ENCODE data around the gene KCNQ1OT1.

The KCNQ1OT1 gene

DNA sequence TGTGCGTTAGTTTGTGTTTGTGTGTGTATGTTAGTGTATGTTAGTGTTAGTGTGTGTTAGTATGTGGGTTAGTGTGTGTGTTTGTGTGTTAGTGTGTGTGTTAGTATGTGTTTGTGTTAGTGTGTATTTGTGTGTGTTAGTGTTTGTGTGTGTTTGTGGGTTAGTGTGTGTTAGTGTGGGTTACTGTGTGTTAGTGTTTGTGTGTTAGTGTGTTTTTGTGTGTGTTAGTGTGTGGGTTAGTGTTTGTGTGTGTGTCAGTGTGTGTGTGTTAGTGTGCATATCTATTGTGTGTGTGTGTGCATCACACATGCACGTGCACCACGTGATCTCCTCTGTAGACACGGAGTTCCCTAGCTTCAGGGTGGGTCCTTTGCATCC, 115.4 kb downstream of the KCNQ1OT1 start:
- Mint-ChIP-seq H3K4me1 (ENCODE audit: low read depth) (no peaks in the 10 kb centered on the region), H3K27ac (no peak overlapping the region), H3K27me3 (no peaks in the 10 kb centered on the region), H3K4me3 (no peak overlapping the region), H3K9me3 (ENCODE audit: low read depth) (no peaks in the 10 kb centered on the region), H3K36me3 (no peaks in the 10 kb centered on the region)

DNA sequence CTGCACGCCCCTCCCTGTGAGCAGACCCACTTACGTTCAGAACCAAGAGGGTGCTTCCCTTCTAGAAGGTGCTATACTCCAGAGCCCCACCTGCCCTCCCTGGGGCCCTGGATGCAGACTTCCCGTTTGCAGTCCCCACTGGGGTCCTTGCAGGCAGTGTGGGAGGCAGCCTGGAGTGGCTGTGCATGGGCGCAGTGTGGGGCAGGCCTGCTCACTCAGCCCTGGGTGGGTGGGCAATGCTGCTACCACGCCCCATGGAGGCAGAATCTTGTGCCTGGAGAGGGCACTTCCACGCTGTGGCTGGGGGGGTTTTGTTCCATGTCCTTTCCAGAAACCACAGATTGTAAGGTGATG, 116.2 kb downstream of the KCNQ1OT1 start:
- Mint-ChIP-seq H3K27me3 (no peaks in the 10 kb centered on the region), H3K27ac (no peak overlapping the region), H3K36me3 (no peaks in the 10 kb centered on the region), H3K4me3 (no peak overlapping the region), H3K4me1 (ENCODE audit: low read depth) (no peaks in the 10 kb centered on the region), H3K9me3 (ENCODE audit: low read depth) (no peaks in the 10 kb centered on the region)

DNA sequence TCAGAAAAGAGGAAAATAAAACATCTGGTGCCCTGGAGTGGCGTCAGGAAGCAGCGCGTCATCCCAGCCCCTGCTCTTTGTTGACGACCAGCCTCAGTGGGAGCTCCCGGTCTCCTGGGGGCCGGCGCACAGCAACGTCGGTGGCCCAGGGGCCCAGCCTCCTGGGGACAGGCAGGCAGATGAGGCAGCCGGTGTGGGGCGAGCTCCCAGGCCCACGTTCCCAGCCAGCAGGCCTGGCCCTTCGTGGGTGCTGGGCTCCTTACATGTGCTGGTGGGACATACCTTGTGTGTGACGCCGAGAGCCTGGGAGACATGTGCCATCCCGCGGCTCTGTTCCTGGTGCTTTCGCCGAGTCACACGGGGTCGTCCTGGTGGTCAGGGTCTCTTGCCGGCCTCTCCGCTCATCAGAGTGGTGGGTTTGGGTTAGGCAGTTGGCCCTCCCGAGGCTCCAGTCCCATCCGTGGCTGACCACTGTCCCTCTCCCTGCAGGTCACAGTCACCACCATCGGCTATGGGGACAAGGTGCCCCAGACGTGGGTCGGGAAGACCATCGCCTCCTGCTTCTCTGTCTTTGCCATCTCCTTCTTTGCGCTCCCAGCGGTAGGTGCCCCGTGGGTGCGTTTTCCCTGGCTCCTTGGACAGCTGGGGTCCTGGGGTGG, 116.7 kb downstream of the KCNQ1OT1 start:
- Mint-ChIP-seq H3K36me3 (no peaks in the 10 kb centered on the region), H3K27me3 (no peaks in the 10 kb centered on the region), H3K4me1 (ENCODE audit: low read depth) (no peaks in the 10 kb centered on the region), H3K4me3 (no peak overlapping the region), H3K9me3 (ENCODE audit: low read depth) (no peaks in the 10 kb centered on the region), H3K27ac (no peak overlapping the region)

DNA sequence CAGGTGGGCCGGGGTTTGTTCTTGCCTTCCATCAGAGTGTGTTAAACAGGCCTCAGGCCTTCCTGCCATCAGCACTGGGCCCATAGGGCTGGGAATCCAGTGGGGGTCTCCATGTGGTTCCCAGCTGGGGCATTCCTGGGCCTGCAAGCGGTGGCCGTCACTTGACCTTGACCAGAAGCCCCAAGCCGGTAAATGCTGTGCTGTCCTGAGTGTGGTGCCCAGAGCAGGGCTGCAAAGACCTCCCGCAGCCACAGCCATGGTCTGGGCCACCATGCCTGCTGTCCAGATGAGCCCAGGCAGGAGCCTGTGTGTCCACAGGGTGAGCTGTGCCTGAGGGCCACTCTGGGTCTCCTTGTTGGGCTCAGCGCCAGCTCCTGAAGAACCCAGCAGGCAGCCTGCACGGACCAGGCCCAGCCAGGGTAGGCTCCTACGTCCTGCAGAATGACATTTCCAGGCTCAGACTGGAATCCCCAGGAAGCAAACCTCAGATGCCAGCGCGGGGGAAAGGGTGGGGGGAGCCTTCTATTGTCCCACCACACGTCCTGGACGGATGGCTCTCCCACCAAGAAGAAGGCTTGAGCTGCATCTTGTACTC, 117.3 kb downstream of the KCNQ1OT1 start:
- no peak overlapping the region for H3K4me3 Mint-ChIP-seq
- H3K9me3 Mint-ChIP-seq (ENCODE audit: low read depth), result no peaks in the 10 kb centered on the region

DNA sequence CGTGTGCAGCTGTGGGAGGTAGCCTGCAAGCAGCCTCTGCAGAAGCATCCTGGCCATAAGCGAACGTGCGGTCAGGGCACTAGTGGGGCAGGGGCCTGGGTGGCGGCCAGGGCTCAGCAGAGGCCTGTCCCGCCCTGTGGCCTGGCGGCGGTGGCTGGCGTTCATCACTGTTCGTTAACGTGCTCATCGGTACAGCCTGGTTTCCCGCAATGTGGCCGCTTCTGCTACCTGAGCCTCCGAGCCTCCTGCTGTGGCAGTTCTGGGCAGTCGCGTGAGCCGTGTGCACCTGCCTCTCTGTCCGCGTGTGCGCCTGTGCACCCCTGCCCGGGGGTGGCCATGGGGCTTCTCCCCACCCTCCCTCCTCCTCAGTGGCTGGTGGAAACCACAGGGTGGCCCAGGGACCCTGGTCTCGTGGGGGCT, 117.9 kb downstream of the KCNQ1OT1 start:
- Mint-ChIP-seq H3K4me1 (ENCODE audit: low read depth) (no peaks in the 10 kb centered on the region), H3K27ac (no peak overlapping the region), H3K27me3 (no peaks in the 10 kb centered on the region), H3K36me3 (no peaks in the 10 kb centered on the region), H3K9me3 (ENCODE audit: low read depth) (no peaks in the 10 kb centered on the region), H3K4me3 (no peak overlapping the region)

More for the DNA sequence above, 117.3 kb downstream of the KCNQ1OT1 start:
- Mint-ChIP-seq H3K36me3 (no peaks in the 10 kb centered on the region), H3K27me3 (no peaks in the 10 kb centered on the region), H3K27ac (no peak overlapping the region), H3K4me1 (ENCODE audit: low read depth) (no peaks in the 10 kb centered on the region)

DNA sequence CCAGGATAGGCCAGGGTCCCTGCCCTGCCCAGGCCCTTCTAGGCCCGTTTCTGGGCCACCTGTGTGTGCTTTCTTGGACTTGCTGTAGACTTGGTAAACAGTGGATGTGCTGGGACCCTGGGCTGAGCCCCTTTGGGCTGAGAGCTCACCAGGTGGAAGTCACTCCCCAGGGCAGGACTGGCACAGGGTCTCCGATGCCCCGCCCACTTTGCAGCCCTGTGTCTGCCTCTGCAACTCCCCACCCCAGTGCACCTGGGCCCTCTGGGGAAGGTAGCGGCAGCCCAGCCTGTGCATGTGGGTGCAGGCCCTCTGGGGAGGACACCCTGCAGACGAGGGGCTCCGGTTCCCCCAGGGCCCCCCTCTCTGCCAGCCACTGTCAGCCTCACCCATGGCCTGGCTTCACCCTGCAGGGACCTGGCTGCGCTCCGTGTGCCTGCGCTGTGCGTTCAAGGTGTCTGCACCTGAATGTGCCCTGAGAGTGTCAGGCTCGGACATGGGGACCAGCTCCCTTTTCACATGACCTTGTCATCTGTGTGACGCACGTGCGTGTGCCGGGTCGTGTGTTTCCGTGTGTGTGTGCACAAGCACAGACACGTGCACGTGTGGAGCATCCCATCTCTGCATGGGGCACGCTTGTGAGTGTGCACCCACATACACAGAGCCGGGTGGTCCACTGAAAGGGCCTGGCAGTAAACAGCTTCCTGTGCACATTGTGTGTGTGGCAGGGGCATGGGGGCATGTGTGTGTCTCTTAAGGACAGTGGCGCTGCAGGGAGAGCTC, 118.5 kb downstream of the KCNQ1OT1 start:
- H3K27me3 Mint-ChIP-seq, result no peaks in the 10 kb centered on the region
- no peaks in the 10 kb centered on the region for H3K9me3 Mint-ChIP-seq (ENCODE audit: low read depth)
- no peaks in the 10 kb centered on the region for H3K36me3 Mint-ChIP-seq
- no peak overlapping the region for H3K4me3 Mint-ChIP-seq
- H3K4me1 Mint-ChIP-seq (ENCODE audit: low read depth), result no peaks in the 10 kb centered on the region
- H3K27ac Mint-ChIP-seq, result no peak overlapping the region

DNA sequence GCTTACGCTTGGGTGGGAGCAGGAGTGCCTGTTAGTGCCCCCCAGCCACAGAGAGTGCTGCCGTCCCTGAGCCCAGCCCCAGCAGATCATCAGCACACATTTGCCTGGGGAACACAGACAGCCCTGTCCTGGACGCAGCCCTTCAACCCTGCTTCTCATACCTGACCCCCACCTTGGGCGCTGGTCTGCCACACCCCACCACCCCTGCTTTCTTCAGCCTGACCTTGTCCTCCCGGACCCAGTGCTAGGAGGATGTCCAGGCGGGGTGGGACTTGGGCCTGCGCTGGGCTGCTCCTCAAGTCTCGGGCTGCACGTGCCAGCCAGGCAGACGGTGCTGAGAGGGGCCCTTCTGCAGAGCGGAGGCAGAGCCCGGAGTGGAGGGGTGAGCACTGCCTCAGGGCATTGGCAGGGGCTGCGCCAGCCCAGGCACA, 119.2 kb downstream of the KCNQ1OT1 start:
- Mint-ChIP-seq H3K4me1 (ENCODE audit: low read depth) (no peaks in the 10 kb centered on the region), H3K4me3 (no peak overlapping the region), H3K27ac (no peak overlapping the region), H3K36me3 (no peaks in the 10 kb centered on the region), H3K27me3 (no peaks in the 10 kb centered on the region), H3K9me3 (ENCODE audit: low read depth) (no peaks in the 10 kb centered on the region)

DNA sequence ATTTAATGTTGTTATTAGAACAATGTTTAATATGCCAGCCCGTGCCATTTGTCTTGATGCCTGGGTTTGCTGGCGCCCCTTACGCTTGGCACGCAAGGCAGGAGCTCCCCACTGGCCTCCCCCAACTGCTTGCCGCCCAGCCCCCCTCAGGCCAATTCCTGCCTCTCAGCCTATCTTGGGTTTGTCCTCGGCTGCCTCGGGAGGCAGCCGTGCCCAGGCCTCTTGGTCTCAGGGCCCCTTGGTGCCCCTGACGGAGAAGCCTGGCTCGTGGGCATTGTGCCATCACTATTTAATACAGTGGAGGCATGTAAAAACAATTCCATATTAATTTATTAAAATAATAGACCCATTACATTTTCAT, 119.8 kb downstream of the KCNQ1OT1 start:
- Mint-ChIP-seq H3K4me1 (ENCODE audit: low read depth) (no peaks in the 10 kb centered on the region), H3K9me3 (ENCODE audit: low read depth) (no peaks in the 10 kb centered on the region), H3K36me3 (no peaks in the 10 kb centered on the region), H3K4me3 (no peak overlapping the region), H3K27ac (no peak overlapping the region), H3K27me3 (no peaks in the 10 kb centered on the region)

DNA sequence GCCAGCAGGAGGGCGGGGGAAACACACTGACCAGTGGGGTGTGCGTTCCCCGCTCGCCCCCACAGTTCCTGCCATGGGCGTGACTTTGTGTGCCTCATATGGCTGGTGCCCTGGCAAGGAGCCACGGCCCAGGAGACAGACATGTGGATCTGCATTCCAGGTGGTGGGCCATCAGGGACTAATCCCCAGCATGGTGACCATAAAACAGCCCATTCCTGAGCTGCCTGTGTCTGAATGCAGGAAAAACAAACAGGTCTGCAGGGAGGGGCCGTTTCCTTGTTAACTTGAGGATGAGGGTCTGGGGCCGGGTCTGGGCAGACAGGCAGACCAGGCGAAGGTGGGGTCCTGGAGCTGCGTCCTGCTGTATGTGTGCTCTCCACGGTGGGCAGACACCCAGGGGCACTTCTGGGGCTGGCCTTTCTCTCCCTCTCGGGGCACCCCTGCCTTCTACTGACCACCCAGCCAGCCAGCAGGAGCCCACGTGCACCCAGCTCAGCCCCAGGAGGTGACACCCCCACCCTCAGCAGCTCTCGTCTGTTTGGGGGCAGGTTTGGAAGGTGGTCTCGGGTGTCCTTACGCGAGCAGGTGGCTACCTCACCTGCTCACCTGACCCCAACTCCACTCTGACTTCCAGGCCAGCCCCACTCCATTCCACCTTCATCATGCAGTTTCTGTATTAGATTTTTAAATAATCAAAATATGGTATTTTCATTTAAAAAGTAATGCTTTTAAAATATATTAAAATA, 120.3 kb downstream of the KCNQ1OT1 start:
- Mint-ChIP-seq H3K27ac (no peak overlapping the region), H3K4me1 (ENCODE audit: low read depth) (no peaks in the 10 kb centered on the region), H3K4me3 (no peak overlapping the region)

DNA sequence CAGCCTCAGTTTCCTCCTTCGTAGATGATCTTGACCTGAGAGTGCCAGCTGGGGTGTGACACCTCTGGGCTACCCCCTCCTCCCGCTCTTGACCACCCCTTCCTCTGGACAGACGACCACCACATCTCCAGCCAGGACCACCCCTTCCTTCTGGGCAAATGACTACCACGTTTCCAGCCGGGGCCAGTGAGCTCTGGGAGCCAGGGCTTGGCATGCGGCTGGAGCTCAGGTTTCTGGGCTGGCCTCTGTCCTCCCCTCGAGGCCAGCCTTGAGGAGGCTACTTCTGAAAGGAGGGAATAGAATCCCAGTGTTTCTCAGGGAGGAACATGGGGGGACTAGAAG, 120.9 kb downstream of the KCNQ1OT1 start:
- H3K27ac Mint-ChIP-seq, result no peak overlapping the region
- no peak overlapping the region for H3K4me3 Mint-ChIP-seq
- no peaks in the 10 kb centered on the region for H3K9me3 Mint-ChIP-seq (ENCODE audit: low read depth)
- H3K27me3 Mint-ChIP-seq, result no peaks in the 10 kb centered on the region
- no peaks in the 10 kb centered on the region for H3K4me1 Mint-ChIP-seq (ENCODE audit: low read depth)
- no peaks in the 10 kb centered on the region for H3K36me3 Mint-ChIP-seq

More for the DNA sequence above, 120.3 kb downstream of the KCNQ1OT1 start:
- no peaks in the 10 kb centered on the region for H3K27me3 Mint-ChIP-seq
- H3K9me3 Mint-ChIP-seq (ENCODE audit: low read depth), result no peaks in the 10 kb centered on the region
- no peaks in the 10 kb centered on the region for H3K36me3 Mint-ChIP-seq

DNA sequence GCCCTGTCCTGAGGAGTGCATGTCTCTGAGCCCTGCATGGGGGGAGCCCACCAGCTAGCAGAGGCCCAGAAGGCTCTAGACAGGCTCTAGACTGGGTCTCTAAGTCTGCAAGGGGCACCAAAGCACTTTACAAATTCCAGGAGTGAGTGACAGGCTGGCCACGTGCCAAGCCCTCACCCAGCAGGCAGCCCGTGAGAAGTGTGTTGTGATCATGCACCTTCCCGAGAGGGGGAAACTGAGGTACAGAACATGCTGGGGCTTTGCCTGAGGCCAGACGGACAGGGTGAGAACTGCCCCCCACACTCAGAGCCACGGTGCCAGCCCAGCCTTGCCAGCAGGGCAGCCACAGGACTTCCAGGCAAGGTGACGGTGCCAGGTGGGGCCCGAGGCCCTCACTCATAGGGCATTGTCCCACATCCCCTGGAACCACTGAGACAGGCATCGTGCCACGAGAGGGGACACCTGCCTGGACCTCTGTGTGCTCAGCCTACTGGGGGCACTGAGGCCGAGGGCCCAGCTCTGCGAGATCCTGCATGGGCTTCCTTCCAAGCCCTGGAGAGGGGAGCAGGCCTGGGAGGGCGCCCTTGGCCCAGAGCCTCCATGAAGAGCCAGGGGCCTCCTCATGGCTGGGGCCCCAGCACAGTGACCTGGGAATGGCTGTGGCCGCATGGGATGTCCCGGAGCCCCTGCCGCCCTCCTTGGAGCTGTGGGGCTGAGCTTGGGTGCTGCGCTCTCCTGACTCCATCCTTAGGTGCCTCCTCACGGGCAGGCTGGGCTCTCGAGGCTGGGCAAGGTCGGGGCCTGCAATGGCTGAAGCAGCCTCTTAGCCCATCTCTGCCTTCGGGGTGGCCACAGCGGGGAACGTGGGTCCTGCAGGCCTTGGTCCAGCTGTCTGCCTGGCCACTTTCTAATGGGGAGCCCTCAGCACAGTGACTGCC, 121.5 kb downstream of the KCNQ1OT1 start:
- H3K27ac Mint-ChIP-seq, result no peak overlapping the region
- no peaks in the 10 kb centered on the region for H3K4me1 Mint-ChIP-seq (ENCODE audit: low read depth)
- no peaks in the 10 kb centered on the region for H3K27me3 Mint-ChIP-seq
- H3K36me3 Mint-ChIP-seq, result no peaks in the 10 kb centered on the region
- no peak overlapping the region for H3K4me3 Mint-ChIP-seq
- H3K9me3 Mint-ChIP-seq (ENCODE audit: low read depth), result no peaks in the 10 kb centered on the region

DNA sequence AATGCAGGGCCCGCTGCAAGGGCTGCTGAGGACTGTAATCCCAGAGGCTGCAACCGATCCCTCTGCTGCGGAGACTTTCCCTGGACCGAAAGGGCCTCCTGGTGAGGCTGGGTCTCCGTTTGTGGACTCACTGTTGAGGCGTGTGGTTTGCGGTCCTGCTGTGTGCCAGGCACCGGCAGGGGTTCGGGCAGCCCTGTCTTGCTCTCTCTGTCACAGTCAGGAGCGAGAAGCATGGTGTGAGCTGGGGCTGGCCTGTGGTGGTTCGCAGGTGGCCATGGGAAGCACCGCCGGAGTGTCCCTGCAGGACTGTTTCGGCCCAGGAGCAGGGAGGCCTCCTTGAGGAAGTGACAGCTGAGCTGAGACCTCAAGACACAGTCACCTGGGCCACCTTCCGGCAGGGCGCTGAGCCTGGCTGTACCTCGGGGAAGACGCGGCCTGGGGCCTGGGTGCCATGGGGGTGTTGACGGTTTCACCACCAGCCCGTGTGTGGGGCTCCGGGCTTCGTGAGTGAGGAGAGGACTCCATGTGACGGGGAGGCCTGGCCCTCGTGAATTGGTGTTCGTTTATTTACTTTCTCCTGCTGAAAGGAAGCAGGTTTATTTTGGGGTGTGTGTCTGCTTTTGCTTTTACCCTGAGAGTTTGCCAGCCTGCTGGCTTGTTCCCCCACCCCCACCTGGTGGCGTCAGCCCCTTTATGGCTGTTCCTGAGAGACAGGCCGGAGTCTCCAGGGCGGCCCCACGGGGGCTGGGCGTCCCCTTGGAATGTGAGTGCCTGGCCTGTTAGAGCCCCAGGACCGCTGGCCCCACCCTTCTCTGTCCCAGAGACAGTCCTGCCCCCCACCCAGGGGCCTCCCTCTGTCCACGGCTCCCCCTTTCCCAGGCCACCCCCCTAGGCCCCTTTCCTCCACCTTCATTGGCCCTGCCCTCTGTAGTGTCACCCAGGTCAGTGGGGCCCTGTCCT, 122.5 kb downstream of the KCNQ1OT1 start:
- H3K36me3 Mint-ChIP-seq, result no peaks in the 10 kb centered on the region
- H3K4me1 Mint-ChIP-seq (ENCODE audit: low read depth), result no peaks in the 10 kb centered on the region
- H3K4me3 Mint-ChIP-seq, result no peak overlapping the region
- no peaks in the 10 kb centered on the region for H3K9me3 Mint-ChIP-seq (ENCODE audit: low read depth)
- no peaks in the 10 kb centered on the region for H3K27me3 Mint-ChIP-seq
- no peak overlapping the region for H3K27ac Mint-ChIP-seq

DNA sequence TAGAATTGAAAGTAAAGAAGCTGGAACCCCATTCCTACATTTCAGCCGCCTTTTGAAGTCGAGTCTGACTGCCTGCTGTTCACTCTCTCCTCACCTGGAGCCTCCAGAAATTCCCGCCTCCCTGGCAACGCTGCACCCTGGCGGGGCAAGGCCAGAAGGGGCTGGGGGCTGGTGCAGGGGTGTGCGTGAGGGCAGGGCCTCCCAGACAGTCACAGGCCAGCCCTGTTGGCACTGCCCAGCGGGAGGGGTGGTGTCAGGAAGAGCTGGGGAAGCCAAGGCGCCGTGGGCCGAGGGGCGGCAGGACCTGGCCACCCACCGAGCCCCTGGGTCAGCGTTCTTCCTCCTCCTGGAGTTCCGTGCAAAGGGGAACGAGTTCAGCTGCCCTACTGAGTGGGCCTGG, 123.2 kb downstream of the KCNQ1OT1 start:
- no peaks in the 10 kb centered on the region for H3K27me3 Mint-ChIP-seq
- no peaks in the 10 kb centered on the region for H3K4me1 Mint-ChIP-seq (ENCODE audit: low read depth)
- no peak overlapping the region for H3K4me3 Mint-ChIP-seq
- no peaks in the 10 kb centered on the region for H3K36me3 Mint-ChIP-seq
- H3K9me3 Mint-ChIP-seq (ENCODE audit: low read depth), result no peaks in the 10 kb centered on the region
- H3K27ac Mint-ChIP-seq, result no peak overlapping the region

Measured in activated naive CD8-positive, alpha-beta T cell (primary cell).